Suprapubic skin (tissue), 3 donors: Measurements from ENCODE around the gene VEPH1.

ENCODE experiments used
- CTCF ChIP-seq, 2 donors: fragments of 200-600 bp in 1 of 2; fragments of 450-650 bp in 1 of 2; sonication (generic) in 1 of 2; IDR thresholded peaks; one replicate each; pipeline ENCODE4 v1.5.1; 2016 to 2019; ENCODE audit warnings: antibody characterized with exemption in 2 of 2, mild to moderate bottlenecking in 1 of 2, moderate library complexity in 1 of 2
- POLR2A ChIP-seq, 2 donors: fragments of 450-650 bp; IDR thresholded peaks; one replicate each; pipeline ENCODE4 v1.6.1; 2017; ENCODE audit warnings: antibody characterized with exemption in 2 of 2, mild to moderate bottlenecking in 2 of 2, moderate library complexity in 2 of 2

GRCh38 chr3:157362348-157362747, 140.9 kb downstream of the VEPH1 start:
- no peak for TF ChIP-seq CTCF (IDR thresholded peaks at IDR 0.05)
- TF ChIP-seq POLR2A (IDR thresholded peaks at IDR 0.05) = no peak
